ENCODE results near the gene BRIX1. TPM values are rescaled to one million over a fixed set of nuclear protein-coding genes. Genes with fewer than 3 reads are reported as not detected.

BRIX1 gene
- total and polyA plus RNA-seq, 2 experiments from 2014 or later = 39.7 to 45.8 TPM

DNA sequence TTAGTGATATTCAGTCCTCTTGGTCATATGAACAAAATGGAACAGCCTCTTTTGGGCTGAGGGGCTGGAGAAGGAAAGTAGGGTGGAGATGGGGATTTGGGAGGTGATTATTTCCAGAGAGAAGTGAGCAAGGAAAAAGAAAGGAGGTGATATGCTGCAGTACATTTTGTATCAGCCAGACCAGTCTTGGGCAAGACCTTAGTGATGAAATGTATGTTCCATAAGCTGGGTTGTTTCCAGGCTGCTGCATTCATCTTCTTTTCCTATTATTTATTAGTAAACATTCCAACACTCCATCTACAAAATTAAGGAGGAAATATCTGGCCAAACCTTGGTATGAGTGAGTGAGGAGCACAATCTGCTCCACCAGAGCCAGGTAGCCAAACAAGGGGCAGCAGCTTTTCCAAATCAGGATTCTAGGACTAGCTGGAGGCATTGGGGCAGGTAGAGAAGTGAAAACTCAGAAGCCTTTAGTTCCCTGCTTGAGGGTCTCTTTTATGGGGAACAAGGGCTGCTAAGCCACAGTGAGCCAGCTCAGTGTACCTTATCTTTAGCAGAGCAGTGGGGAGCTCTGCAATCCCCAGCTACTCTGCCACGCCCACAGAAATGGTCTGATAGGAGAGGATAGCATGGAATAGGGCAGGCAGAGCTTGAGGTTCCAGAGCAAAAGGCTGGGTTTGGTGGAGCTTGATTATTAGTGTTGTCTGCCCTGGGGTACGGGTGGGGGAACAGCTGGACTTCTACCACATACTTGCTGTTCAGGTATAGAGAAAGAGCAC, 19.7 kb upstream of the BRIX1 start:
- Histone ChIP-seq H4K20me1 (ENCODE audit: insufficient read depth) (no peaks in the 10 kb centered on the region), H3F3A (ENCODE audit: insufficient read depth) (peaks cover 31% of the 10 kb centered on the region), H3K4me1 (ENCODE audit: insufficient read depth) (peaks cover 20% of the 10 kb centered on the region), H3K27me3 (replicated peaks; ENCODE audit: insufficient read depth) (no peaks in the 10 kb centered on the region), H3K79me2 (ENCODE audit: insufficient read depth) (no peaks in the 10 kb centered on the region), H3K9ac (no peak overlapping the region), H3K4me2 (ENCODE audit: unreplicated experiment) (no peak overlapping the region), H3K36me3 (ENCODE audit: low read depth) (no peaks in the 10 kb centered on the region), H3K9me2 (ENCODE audit: insufficient read depth) (no peaks in the 10 kb centered on the region), H3K9me3 (ENCODE audit: low read depth) (no peaks in the 10 kb centered on the region), H3K27ac (no peak overlapping the region), H3K4me3 (no peak overlapping the region), H2AFZ (no peak overlapping the region)
- TF ChIP-seq EZH2 (IDR thresholded peaks at IDR 0.05; ENCODE audit: insufficient read depth, poor library complexity, severe bottlenecking) (no peak), EZH2phosphoT487 (IDR thresholded peaks at IDR 0.05; ENCODE audit: insufficient read depth, low read depth) (no peak)
- DNase-seq = peak; percentile 26
- in situ Hi-C loops (cut with MboI) = loop anchor here (25.0 kb wide), 1 partner anchor 884 kb away; the partner anchor contains the start of gene AMACR
- WGBS, 2 experiments (ENCODE audit: low coverage in 1 of 2, low lambda C conversion rate in 2 of 2, missing lambda C conversion rate in 2 of 2) = 83 to 84% methylated on average over 2 of the region's 2 CpGs

DNA sequence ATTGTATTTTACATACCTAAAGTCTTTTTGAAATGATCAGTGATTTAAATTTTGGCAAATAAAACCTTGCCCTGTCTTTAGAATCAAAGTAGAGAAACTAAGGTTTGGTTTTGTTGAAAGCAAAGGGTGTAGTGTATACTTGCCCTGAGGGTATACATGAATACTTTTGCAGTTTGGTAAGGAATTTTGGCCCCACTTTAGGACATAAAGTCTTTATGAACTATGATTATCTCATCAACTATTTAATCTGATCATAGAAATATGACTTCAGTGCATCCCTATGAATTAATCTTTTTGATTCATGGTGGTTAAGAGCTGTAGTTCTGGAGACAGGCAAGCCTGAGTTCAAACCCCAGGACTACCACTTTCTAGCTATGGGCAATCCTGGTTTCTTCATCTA, 17.9 kb upstream of the BRIX1 start:
- H3K27ac ChIP-seq = no peak overlapping the region
- H3K9ac ChIP-seq = no peak overlapping the region
- H3K4me1 ChIP-seq (ENCODE audit: insufficient read depth) = peaks cover 7% of the 10 kb centered on the region
- H3F3A ChIP-seq (ENCODE audit: insufficient read depth) = peaks cover 14% of the 10 kb centered on the region; the same call in 1 of the 2 replicates
- H3K4me2 ChIP-seq (ENCODE audit: unreplicated experiment) = no peak overlapping the region
- TF ChIP-seq EZH2 (IDR thresholded peaks at IDR 0.05; ENCODE audit: insufficient read depth, poor library complexity, severe bottlenecking) = no peak
- TF ChIP-seq EZH2phosphoT487 (IDR thresholded peaks at IDR 0.05; ENCODE audit: insufficient read depth, low read depth) = no peak
- no peaks in the 10 kb centered on the region for H3K27me3 ChIP-seq (replicated peaks; ENCODE audit: insufficient read depth)
- no peaks in the 10 kb centered on the region for H4K20me1 ChIP-seq (ENCODE audit: insufficient read depth)
- H3K36me3 ChIP-seq (ENCODE audit: low read depth) = no peaks in the 10 kb centered on the region
- in situ Hi-C loops (cut with MboI) = loop anchor here (25.0 kb wide), 1 partner anchor 885 kb away; the partner anchor contains the start of gene AMACR
- H2AFZ ChIP-seq = no peak overlapping the region
- H3K4me3 ChIP-seq = no peak overlapping the region
- H3K9me3 ChIP-seq (ENCODE audit: low read depth) = no peaks in the 10 kb centered on the region
- peak; percentile 17 for DNase-seq
- H3K79me2 ChIP-seq (ENCODE audit: insufficient read depth) = no peaks in the 10 kb centered on the region
- H3K9me2 ChIP-seq (ENCODE audit: insufficient read depth) = no peaks in the 10 kb centered on the region

DNA sequence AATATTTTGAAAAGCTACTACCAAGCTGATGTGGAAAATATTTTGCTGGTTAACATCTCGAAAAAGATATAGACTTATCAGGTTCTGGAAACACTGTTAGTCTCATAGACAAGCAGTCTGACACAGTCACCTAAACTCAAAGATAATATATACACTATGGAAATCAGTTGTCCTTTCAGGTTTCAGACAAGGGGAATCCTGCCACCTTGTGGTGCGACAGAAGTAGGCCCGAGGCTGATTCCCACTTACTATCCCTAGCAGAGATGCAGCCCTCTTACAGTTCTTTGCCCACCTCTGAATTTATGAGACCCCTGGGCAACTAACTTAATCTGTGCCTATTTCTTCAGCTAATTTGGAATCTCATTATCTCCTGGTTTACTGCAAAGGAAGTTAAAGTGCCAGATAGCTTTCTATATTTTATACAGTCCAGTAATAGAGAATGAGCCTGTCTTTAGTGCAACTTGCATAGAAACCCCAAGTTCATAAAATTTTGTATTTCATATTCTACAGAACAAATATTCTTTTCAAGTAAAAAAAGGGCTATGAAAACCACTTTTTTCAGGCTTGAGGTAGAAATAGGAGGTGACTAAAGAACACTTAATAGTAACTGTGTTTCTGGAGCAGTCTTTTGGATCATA, 17.1 kb upstream of the BRIX1 start:
- no peaks in the 10 kb centered on the region for H3K9me3 ChIP-seq (ENCODE audit: low read depth)
- H3F3A ChIP-seq (ENCODE audit: insufficient read depth) = 0 out of 2 replicates have a peak, but pooled peaks cover 14% of the 10 kb centered on the region
- H3K27me3 ChIP-seq (replicated peaks; ENCODE audit: insufficient read depth) = no peaks in the 10 kb centered on the region
- no peaks in the 10 kb centered on the region for H3K36me3 ChIP-seq (ENCODE audit: low read depth)
- H4K20me1 ChIP-seq (ENCODE audit: insufficient read depth) = no peaks in the 10 kb centered on the region
- DNase-seq = peak; percentile 85
- in situ Hi-C loops (cut with MboI) = loop anchor here (25.0 kb wide), 1 partner anchor 886 kb away; the partner anchor contains the start of gene AMACR
- no peak overlapping the region for H3K4me2 ChIP-seq (ENCODE audit: unreplicated experiment)
- no peaks in the 10 kb centered on the region for H3K79me2 ChIP-seq (ENCODE audit: insufficient read depth)
- no peak for TF ChIP-seq EZH2phosphoT487 (IDR thresholded peaks at IDR 0.05; ENCODE audit: insufficient read depth, low read depth)
- no peak for TF ChIP-seq EZH2 (IDR thresholded peaks at IDR 0.05; ENCODE audit: insufficient read depth, poor library complexity, severe bottlenecking)
- H3K4me3 ChIP-seq = no peak overlapping the region
- WGBS, 2 experiments (ENCODE audit: low coverage in 1 of 2, low lambda C conversion rate in 2 of 2, missing lambda C conversion rate in 2 of 2) = 0 to 4% methylated on average over 3 of the region's 3 CpGs
- H3K27ac ChIP-seq = no peak overlapping the region
- H3K4me1 ChIP-seq (ENCODE audit: insufficient read depth) = peaks cover 7% of the 10 kb centered on the region
- H3K9me2 ChIP-seq (ENCODE audit: insufficient read depth) = no peaks in the 10 kb centered on the region
- H2AFZ ChIP-seq = no peak overlapping the region
- H3K9ac ChIP-seq = no peak overlapping the region

DNA sequence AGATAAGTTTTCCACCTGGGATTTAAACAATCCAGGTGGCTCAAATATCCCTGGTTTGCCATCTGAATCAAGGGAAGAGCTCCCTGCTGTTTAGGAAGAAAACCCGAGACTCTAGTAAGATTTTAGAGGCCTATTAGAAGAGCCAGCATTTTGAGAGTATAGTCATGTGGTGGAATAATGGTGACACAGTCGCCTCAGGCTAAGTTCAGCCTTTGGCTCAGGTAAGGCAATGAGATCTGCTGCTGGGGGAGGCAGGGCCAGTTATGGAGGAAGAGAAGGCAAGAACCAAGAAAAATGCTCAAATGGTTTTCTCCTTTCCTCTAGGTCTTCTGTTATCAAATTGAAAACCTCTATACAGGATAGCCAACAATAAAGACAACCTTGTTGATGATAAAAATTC, 16.4 kb upstream of the BRIX1 start:
- no peak for TF ChIP-seq EZH2phosphoT487 (IDR thresholded peaks at IDR 0.05; ENCODE audit: insufficient read depth, low read depth)
- WGBS, 2 experiments (ENCODE audit: low coverage in 1 of 2, low lambda C conversion rate in 2 of 2, missing lambda C conversion rate in 2 of 2) = 87 to 93% methylated on average over 2 of the region's 2 CpGs
- 0 out of 2 replicates have a peak, but pooled peaks cover 14% of the 10 kb centered on the region for H3F3A ChIP-seq (ENCODE audit: insufficient read depth)
- H3K27ac ChIP-seq = no peak overlapping the region
- H3K27me3 ChIP-seq (replicated peaks; ENCODE audit: insufficient read depth) = no peaks in the 10 kb centered on the region
- in situ Hi-C loops (cut with MboI) = loop anchor here (25.0 kb wide), 1 partner anchor 887 kb away; the partner anchor contains the start of gene AMACR
- no peak overlapping the region for H2AFZ ChIP-seq
- no peaks in the 10 kb centered on the region for H3K79me2 ChIP-seq (ENCODE audit: insufficient read depth)
- no peak overlapping the region for H3K4me3 ChIP-seq
- H3K36me3 ChIP-seq (ENCODE audit: low read depth) = no peaks in the 10 kb centered on the region
- DNase-seq = no peak
- no peaks in the 10 kb centered on the region for H3K9me3 ChIP-seq (ENCODE audit: low read depth)
- no peak overlapping the region for H3K4me2 ChIP-seq (ENCODE audit: unreplicated experiment)
- no peak overlapping the region for H3K9ac ChIP-seq
- peaks cover 7% of the 10 kb centered on the region for H3K4me1 ChIP-seq (ENCODE audit: insufficient read depth)
- no peaks in the 10 kb centered on the region for H4K20me1 ChIP-seq (ENCODE audit: insufficient read depth)
- no peaks in the 10 kb centered on the region for H3K9me2 ChIP-seq (ENCODE audit: insufficient read depth)
